ENCODE results near the gene HOXD11. TPM values are rescaled to one million over a fixed set of nuclear protein-coding genes. Genes with fewer than 3 reads are reported as not detected.

HOXD11 gene
- total RNA-seq, 1 donor from 2014 or later, result not detected

DNA sequence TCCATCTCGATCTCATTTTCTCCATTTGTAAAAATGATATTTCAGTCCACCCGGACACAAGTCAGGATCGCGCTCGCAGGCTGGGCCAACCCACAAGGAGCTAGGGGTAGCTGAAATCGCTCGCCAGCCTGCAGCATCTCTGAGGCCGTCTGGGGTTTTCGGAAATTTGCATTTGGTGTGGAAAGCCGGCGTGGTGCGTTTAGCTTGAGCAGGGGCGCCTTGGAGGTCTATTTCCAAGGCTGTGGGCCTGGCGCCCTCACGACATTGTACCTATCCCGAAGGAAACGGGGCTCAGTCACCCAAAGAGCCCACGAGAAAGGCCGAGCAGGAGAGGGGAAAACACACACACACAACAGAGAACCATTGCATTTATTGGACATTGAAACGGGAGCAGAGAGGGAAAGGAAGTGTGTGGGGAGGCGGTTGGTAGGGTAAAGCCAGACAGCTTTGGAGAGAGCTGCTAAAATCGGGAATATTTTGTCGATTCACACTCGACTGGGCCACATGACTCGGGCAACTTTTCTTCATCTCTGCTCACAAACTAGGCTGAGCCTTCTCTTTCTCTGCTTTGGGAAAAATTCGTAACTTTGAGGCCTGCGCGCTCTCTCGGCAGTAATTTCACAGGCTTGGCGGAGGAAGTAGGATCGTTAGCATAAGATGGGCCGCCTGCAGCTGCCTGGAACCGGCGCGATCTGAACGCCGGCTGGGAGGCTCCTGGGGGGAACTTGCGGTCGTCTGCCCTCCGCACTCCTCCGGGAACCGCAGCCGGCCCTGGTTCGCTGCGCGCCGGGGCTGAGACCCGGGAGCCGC lies 21.3 kb downstream of the HOXD11 start:
- FAIRE-seq, result no peak
- DNase-seq (ENCODE audit: low spot score in 2 of 2), result no peak

- FAIRE-seq (no peak), DNase-seq (ENCODE audit: low spot score in 2 of 2) (no peak)
Measured at GRCh38 chr2:176128982-176129796, 22.1 kb downstream of the HOXD11 start, which contains the start of gene HOXD8. TSS of gene HOXD8 (plus strand) at chr2:176129705. CDS start at chr2:176130367, 662 bp downstream.

DNA sequence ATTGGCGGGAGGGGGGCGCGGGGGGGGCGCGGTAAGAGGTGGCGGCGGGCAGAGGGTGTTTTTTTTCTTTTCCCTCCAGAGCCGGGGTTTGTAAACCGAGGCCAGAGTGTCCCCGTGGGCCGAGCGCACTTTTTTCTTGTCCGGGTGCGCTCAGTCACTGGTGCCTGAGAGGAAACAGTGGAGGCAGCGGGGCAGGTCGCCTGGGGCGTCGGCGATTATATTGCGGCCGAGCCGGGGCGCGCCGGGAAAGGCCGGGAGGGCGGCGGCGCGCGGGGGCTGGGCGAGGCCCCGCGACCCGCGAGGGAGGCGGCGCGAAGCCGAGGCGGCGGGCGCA lies 22.7 kb downstream of the HOXD11 start:
- no peak for FAIRE-seq
- no peak for DNase-seq (ENCODE audit: low spot score in 2 of 2)

- no peak for FAIRE-seq
Measured at GRCh38 chr2:176130147-176130956, 23.3 kb downstream of the HOXD11 start.

GRCh38 chr2:176130957-176131847 lies 24.1 kb downstream of the HOXD11 start:
- no peak for FAIRE-seq
- no peak for DNase-seq (ENCODE audit: low spot score in 2 of 2)

More at GRCh38 chr2:176130147-176130956, 23.3 kb downstream of the HOXD11 start:
- no peak for DNase-seq (ENCODE audit: low spot score in 2 of 2)

- DNase-seq (ENCODE audit: low spot score in 2 of 2) (no peak), FAIRE-seq (no peak)
Measured at GRCh38 chr2:176131848-176132158, 24.7 kb downstream of the HOXD11 start.

- FAIRE-seq (no peak), DNase-seq (ENCODE audit: low spot score in 2 of 2) (no peak)
Measured at GRCh38 chr2:176132205-176133171, 25.4 kb downstream of the HOXD11 start.

DNA sequence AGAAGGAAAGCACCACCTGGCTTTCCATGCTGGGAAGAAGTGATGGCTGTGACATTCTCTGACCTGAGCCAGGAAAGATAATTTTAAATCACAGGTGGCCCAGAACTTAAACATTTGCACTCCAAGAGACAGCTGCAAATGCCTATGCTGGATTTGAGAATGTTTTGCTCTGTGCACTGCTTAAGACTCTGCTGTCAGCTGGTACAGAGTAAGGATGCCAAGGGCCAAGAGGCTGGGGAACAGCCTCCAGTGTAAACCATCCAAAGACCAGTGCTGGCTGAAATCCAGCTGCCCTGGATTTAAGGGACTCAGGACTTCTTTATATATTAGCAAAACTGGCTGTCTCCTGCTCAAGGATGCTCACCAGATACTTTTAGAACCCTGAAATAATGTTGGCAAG lies 26.3 kb downstream of the HOXD11 start:
- DNase-seq (ENCODE audit: low spot score in 2 of 2) (no peak), FAIRE-seq (no peak)

DNA sequence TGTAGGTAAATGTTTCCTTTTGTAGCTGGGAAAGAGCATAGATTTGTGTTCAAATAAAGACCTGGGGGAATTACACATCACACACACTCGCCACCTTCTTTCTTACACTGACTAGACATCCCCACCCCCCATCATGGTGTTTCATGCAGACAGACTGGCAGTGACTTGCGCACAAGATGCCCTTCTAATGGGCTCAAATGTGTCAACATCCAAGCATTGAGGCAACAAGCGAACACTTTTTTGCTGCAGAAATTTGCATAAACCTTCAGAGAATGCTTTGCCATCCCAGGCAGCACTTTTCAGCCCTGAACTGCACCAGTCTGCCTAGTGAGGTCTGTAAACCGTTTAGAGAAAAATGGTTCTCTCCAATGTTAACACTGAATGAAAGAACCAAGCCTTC lies 27.0 kb downstream of the HOXD11 start:
- FAIRE-seq, result no peak
- no peak for DNase-seq (ENCODE audit: low spot score in 2 of 2)

DNA sequence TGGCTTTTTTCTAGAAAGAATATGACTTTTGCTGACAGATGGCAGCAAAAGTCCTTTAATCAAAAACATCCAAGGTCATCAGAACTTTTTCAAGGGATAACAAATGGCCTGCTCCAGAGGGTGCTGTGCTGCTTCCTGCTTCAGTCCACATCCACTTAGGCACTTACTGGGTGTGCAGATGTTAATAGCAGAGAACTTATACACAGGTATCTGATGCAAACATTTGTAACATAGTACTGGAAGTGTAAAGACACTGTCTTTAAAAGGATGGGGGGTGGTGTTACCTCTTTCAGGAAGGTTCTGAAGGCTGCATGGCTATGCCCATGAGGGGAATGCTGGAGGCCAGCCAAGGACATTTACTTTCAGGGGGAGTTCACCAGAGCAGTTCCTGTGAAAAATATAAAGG lies 28.0 kb downstream of the HOXD11 start:
- no peak for DNase-seq (ENCODE audit: low spot score in 2 of 2)
- no peak for FAIRE-seq

- no peak for FAIRE-seq
- no peak for DNase-seq (ENCODE audit: low spot score in 2 of 2)
Measured at GRCh38 chr2:176136374-176137251, 29.5 kb downstream of the HOXD11 start.

- DNase-seq (ENCODE audit: low spot score in 2 of 2), result no peak
- FAIRE-seq, result no peak
Measured at GRCh38 chr2:176137252-176137580, 30.1 kb downstream of the HOXD11 start.

- no peak for DNase-seq (ENCODE audit: low spot score in 2 of 2)
- FAIRE-seq, result no peak
Measured at GRCh38 chr2:176137906-176138305, 30.8 kb downstream of the HOXD11 start.

GRCh38 chr2:176138526-176138922 lies 31.4 kb downstream of the HOXD11 start:
- FAIRE-seq (no peak), DNase-seq (ENCODE audit: low spot score in 2 of 2) (no peak)

- FAIRE-seq (no peak), DNase-seq (ENCODE audit: low spot score in 2 of 2) (no peak)
Measured at GRCh38 chr2:176138923-176139660, 32.0 kb downstream of the HOXD11 start.

GRCh38 chr2:176139661-176140512 lies 32.8 kb downstream of the HOXD11 start:
- DNase-seq (ENCODE audit: low spot score in 2 of 2) (no peak), FAIRE-seq (no peak)
